GM18907 (cell line): ENCODE data around the gene OR2J3.
"Not testable (repeated sequence)": the region's sequence is repeated elsewhere in the genome, so short reads cannot be mapped to it uniquely, and the experiment has no call there.

Experiments used
- ATAC-seq: cut with Tn5 transposase; IDR thresholded peaks from one replicate; pipeline ENCODE4 v1.9.1; 2021; ENCODE audit warnings: mild to moderate bottlenecking, moderate library complexity; ENCODE audit not compliant: unreplicated experiment

The OR2J3 gene

GRCh38 chr6:29107758-29108157, at the start of gene OR2J3:
TSS of gene OR2J3 (plus strand) at chr6:29108058. CDS start at chr6:29111891, 3,833 bp downstream.
- ATAC-seq = no peak

- peak; percentile 45 for ATAC-seq
These were observed 35.8 kb upstream of the OR2J3 start for GRCh38 chr6:29071831-29072723.

DNA sequence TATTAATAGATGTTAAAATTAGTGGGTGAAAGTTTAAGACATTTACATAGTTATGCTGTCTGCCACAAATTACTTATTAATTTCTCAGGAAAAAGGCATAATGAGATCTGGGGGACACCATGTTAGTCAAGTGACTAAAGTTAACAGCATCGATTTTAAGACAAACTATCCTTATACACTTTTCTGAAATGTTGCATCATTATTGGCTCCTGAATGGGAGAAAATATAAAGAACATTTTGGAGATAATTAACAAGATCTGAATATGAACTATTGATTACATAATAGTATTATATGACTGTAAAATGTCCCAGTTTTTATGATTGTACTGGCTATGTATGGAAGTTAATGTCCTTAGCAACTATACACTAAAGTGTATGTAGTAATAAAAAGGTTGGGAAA, 28.7 kb upstream of the OR2J3 start:
- no peak for ATAC-seq

- ATAC-seq = no peak
These were observed 26.5 kb upstream of the OR2J3 start for GRCh38 chr6:29081312-29081711.

GRCh38 chr6:29082457-29082856, 25.4 kb upstream of the OR2J3 start:
- no peak for ATAC-seq

DNA sequence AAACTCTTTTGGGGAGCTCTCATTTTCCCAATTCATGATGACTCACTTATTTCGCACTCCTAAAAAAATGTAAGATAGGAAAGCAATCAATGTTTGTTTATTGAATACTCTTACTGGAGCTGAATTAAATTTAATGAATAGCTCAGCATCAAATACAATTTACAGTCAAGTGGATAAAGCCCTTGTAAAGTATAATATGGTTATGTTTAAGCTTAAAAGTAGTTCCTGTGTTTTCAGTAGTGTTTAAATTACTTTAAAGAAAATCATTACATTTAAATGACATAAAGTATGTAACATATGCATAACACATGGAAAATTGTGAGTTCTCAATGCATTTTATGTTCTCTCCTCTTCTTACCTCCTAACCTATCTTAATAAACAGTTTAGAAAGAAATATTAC, 20.6 kb upstream of the OR2J3 start, which contains the start of gene OR2B3:
Gene OR2B3, minus strand, starts transcription at position 101 of the 400 bp plus-strand sequence. Its CDS starts 65 bp downstream, at position 36.
- no peak for ATAC-seq

DNA sequence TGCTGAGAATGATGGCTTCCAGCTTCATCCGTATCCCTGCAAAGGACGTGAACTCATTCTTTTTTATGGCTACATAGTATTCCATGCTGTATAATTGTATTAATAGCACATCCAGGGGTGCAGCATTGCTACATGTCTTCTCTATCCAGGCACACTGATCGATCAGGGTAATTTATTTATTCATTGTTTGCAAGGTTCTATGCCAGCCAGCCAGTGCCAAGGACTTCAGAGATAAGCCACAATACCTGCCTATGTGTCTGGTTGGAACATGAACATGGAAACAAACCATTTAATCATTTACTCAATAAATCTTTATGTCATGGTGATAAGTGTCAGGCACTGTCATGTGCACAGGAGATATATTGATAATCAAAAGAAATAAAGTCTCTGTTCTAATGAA, 14.9 kb upstream of the OR2J3 start:
- no peak for ATAC-seq

DNA sequence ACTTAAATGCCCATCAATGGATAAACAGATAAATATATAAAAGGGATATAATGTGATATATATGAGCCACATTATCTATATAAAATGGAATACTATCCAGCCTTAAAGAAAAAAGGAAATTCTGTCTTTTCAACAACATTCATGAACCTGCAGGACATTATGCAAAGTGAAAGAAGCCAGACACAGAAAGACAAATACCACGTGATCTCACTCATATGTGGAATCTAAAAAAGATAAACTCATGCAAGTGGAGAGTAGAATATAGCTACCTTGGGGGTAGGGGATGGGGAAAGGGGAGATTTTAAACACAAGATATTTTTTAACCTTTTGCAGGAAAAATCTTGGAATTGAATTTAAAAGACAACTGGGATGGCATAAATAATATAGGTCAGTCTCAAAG, 10.1 kb upstream of the OR2J3 start:
- no peak for ATAC-seq

GRCh38 chr6:29099190-29099589, 8.7 kb upstream of the OR2J3 start, which contains the start of gene OR2J1:
TSS of gene OR2J1 (plus strand) at chr6:29099490. CDS start at chr6:29100943, 1,453 bp downstream.
- no peak for ATAC-seq

GRCh38 chr6:29112135-29112534, 4.3 kb downstream of the OR2J3 start:
- no peak for ATAC-seq

DNA sequence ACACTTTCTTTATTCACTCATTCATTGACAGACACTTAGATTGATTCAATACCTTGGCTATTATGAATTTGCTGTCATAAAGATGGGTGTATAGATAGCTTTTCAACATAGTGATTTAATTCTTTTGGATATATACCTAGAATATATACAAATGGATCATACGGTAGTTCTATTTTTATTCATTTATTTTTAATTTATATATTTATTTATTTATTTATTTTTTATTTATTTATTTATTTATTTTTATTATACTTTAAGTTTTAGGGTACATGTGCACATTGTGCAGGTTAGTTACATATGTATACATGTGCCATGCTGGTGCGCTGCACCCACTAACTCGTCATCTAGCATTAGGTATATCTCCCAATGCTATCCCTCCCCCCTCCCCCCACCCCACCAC, 7.1 kb downstream of the OR2J3 start:
- ATAC-seq = not testable (repeated sequence)

- ATAC-seq = no peak
These were observed 21.6 kb downstream of the OR2J3 start for GRCh38 chr6:29129326-29130012.

GRCh38 chr6:29130644-29131043, 22.8 kb downstream of the OR2J3 start:
- ATAC-seq = no peak

- no peak for ATAC-seq
These were observed 23.8 kb downstream of the OR2J3 start for GRCh38 chr6:29131691-29132090.

DNA sequence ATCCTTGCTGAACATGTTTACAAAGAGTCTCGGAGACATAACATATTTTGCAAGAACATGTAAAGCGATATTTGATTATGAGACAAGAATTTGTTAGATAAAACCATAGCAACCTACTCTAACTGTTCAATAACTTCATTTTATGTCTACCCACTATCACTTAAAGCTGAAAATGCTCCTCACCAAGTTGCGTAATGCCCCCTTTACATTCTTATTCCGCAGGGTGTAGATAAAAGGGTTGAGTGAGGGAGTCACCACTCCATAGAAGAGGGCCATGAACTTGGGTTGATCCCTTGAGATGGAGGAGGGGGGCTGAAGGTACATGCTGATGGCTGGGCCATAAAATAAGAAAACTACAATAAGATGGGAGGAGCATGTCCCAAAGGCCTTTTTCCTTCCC, 29.9 kb downstream of the OR2J3 start:
- no peak for ATAC-seq

GRCh38 chr6:29141606-29142005, 33.7 kb downstream of the OR2J3 start:
- no peak for ATAC-seq

DNA sequence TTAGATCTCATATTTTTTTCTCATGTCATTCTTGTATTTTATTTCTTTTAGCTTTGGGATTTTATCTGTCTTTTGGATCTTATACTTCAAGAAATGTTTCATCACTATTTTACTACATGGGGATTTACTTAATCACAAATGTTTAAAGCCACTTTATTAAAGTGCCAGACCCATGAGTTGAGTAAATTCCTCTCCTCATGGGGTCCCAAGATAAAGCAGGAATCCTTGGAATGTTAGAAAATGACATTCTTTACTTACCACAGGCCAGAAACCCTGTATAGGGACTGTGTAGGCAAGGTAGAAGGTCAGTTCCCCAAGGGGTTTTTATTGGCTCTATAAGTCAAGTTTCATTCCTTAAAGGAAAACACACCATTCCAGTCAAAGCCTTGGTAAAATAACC, 34.5 kb downstream of the OR2J3 start:
- no peak for ATAC-seq

DNA sequence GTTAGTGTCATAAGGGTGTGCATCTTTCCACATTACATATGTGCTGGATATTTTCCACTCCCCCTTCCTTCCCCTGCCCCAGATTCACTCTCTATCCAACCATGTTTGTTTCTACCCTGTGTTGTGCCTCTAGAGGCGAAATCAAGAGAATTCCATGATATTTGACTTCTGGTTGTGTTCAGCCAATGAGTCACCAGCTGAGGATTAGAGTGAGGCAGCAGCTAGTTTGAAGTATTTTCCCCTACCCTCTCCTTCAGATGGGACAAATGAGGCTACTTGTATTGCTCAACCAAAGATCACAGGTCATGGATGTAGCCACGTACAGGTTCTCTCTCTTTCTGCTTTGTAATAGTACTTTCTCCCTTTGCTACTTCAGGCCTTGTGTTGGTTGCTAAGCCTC, 38.3 kb downstream of the OR2J3 start:
- no peak for ATAC-seq

GRCh38 chr6:29147074-29147473, 39.2 kb downstream of the OR2J3 start:
- ATAC-seq = no peak

GRCh38 chr6:29149444-29149843, 41.6 kb downstream of the OR2J3 start:
- not testable (repeated sequence) for ATAC-seq

- no peak for ATAC-seq
These were observed 45.2 kb downstream of the OR2J3 start for GRCh38 chr6:29153083-29153482.

GRCh38 chr6:29155182-29155581, 47.3 kb downstream of the OR2J3 start:
- not testable (repeated sequence) for ATAC-seq
